Lung microvascular endothelial cell (primary cell): ENCODE data around the gene RSPO1. TPM values are rescaled to one million over a fixed set of nuclear protein-coding genes. Genes with fewer than 3 reads are reported as not detected.
"Not testable (repeated sequence)": the region's sequence is repeated elsewhere in the genome, so short reads cannot be mapped to it uniquely, and the experiment has no call there.

Experiments
- DNase-seq, 2 donors: peaks; one replicate each; pipeline versions ENCODE4 v3.0.0 to v3.0.0-alpha.2; 2010; ENCODE audit warnings: low read depth in 2 of 2
- total RNA-seq: library from RNA; depleted of rRNA; stranded (reverse); fragments of >200 nt; gene quantifications from 2 replicates; pipeline ENCODE4 v1.2.1, GENCODE V29; 2014

RSPO1 gene
- total RNA-seq, 1 donor from 2014 or later, result not detected

- no peak for DNase-seq
Measured at GRCh38 chr1:37620707-37621106, 14.0 kb downstream of the RSPO1 start.

GRCh38 chr1:37616330-37616729, 18.4 kb downstream of the RSPO1 start:
- DNase-seq, result no peak

DNA sequence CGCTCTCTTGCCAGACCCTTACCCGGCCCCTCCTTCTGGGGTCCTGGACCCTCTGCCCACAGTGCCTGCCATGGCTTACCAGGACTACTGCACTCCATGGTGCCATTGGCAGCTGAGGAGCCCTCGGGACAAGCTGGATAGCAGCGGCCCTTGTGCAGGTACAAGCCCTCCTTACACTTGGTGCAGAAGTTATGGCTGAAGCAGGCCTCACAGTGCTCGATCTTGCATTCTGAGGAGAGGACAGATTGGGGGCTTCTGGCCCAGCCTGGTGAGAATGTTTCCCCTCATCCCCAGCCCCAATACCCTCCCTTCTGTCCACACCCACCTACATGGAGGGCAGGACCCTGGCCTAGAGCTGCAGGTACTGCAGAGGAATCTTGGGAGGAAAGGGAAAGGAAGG, 20.6 kb downstream of the RSPO1 start:
- no peak for DNase-seq

DNA sequence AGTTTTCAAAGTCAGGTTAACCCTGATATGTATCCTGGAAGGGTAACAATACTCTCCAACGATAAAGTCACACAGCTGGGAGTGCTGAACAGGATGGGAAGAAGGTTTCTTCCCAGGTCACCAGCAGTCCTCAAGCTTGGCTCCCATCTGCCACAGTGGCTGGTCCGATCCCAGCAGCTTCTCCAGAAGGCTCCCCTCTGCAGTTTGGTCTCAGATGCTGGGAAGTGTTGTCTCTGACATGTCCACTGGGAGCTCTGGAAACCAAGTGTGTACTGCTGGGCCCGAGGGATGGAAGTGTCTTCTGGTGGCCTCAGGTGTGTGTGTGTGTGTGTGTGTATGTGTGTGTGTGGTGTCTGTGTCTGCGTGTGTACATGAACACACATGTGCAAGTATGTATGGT, 22.5 kb downstream of the RSPO1 start:
- no peak for DNase-seq

GRCh38 chr1:37609994-37610393, 24.7 kb downstream of the RSPO1 start:
- DNase-seq, result no peak

DNA sequence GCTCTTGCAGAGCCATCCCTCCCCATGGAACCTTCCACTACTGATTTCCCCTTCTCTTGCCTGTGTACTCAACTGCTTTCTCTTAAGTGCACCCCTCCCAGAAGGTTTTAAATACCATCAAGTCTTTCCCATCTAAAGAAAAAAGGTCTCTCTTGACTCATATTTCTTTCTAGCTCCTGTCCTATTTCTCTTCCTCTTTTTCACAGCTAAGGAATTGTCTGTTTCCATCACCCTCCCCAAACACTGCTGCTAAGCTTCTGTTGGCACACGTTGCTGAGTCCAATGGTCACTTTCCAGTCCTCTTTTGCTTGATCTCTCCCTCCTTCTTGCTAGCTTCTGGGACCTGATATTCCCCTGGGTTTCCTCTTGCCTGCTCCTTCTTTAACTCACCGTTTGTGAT, 25.7 kb downstream of the RSPO1 start:
- DNase-seq, result no peak

DNA sequence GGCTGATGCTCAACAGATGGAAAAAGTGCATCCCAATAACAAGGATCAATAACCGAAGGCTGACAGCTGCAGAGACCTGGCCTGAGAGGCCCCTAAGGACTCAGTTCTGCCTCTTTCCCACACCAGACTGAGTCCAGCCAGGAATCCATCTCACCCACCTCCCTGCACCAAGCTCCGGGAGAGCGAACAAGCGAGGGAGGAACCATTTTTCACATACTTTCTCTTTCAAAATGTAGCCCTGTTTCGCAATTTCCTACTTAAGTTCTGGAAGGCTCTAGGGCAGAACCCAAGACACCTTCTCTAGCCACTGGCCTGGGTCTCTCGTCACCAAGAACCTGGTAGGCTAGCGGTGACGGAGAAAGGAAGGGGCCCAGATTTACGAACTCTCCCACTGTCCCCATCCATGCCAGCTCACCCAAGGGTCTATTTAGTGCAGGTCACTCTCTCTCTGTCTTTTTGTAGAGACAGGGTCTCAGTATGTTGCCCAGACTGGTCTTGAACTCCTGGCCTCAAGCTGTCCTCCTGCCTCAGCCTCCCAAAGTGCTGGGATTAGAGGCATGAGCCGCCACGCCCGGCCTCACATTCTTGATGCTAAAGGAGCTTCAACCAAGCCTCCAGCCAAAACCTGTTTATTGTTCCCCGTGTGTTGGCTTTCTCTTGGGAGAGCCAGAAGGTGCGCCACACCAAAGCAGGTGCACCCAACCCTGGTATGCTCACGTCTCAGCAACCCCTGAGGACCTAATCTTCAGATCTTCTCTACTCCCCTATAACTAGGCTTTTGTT, 28.0 kb downstream of the RSPO1 start:
- DNase-seq, result no peak

DNA sequence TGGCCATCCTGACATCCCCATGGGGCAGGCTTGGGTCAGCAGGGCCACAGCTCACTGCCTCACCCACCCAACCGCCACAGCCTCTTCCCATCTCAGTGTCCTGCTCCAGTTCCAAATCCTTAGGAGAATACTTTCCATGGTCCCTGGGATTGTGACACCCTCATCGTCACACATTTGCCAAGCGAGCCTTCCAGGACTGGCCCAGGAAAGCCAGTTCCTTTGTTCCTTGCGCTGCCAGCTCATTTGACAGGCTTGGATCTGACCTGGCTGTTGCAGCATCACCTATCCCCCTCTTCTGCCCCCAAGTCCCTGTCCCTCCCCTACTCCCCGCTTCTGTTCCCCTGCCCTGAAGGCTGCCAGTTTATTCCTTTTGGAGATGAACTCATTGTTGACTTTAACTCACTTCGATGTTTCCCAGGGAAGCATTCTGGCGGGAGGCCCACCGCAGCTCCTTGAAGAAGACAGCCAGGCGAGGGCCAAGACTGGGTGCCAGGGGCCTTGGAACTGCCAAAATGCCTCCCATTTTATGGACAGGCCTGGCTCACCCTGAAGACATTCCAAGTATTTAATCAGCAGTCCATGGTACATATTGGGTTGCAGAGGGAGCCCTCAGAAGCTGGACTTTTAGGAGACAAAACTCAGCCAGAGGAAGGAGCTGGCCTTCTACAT, 28.8 kb downstream of the RSPO1 start:
- no peak for DNase-seq

DNA sequence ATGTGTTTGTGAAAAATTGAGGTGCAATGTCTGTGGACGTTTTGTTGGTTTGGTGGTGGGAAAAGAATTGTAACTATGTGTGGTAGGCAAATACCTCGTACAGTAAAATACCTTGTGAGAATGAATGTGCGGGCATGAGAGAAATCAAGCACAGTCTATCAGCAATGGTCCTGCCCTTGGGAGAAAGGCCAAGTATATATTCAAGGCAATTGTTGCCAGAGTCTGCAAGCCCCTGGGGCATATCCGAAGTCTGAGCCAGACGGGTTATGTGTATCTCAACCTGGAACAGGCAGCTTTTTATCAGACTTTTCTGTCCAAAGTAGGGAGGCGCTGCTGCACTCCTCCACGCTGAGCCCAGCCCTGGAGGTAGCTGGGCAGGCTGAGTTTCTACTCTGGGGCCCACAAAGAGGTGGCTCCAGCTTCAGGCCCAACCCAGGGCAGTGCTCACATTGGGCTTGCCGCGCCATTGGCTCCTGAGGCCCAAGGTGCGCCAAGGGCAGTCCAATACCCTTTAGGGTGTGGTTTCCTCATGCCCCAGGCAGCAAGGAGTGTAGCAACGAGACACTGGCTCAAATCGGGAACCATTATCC, 29.5 kb downstream of the RSPO1 start:
- DNase-seq, result no peak

DNA sequence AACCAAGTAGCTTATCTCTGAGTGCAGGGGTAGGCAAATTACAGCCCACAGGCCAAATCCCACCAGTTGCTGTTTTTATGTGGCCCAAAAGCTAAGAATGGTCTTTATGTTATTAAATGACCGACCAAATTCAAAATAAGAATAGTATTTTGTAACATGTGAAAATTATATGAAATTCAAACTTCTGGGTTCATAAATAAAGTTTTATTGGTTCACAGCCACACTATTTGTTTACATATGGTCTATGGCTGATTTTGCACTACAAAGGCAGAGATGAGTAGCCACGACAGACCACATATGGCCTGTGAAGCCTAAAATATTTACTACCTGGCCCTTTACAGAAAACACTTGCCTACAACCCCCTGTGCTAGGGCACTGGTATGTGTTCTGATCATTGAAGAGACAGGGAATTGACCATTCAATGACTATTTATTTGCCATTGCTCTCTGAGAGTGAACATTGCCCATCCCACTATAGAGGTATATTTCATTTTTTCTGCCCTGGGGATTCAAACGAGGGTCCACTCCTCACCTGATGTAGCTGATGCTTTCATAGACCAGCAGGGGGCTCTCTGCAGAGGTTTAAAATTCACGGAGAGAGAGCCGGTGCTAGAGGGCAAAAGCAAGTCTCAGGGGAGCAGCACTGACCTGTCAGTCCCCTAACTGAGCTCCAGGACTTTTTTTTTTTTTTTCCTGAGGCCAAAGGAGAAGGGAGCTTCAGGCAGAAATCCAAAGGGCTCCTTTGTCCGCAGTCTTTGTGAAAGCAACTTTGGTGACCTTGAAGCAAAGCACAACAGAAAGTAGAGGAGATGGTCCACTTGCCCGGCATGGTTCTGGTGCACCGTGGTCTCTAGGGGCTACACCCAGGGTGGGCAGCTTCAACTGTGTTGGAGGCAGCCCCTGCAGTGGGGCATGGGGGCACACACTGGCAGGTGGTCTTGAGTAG, 31.7 kb downstream of the RSPO1 start:
- peak; percentile 19 to 48 for DNase-seq

- no peak for DNase-seq
Measured at GRCh38 chr1:37601441-37601840, 33.3 kb downstream of the RSPO1 start.

GRCh38 chr1:37599940-37600339, 34.8 kb downstream of the RSPO1 start:
- DNase-seq, result no peak

- no peak for DNase-seq
Measured at GRCh38 chr1:37596182-37596667, 38.5 kb downstream of the RSPO1 start.

GRCh38 chr1:37595440-37596181, 39.1 kb downstream of the RSPO1 start, which contains the start of gene GNL2:
TSS of gene GNL2 (minus strand) at chr1:37595937. CDS start at chr1:37595822, 115 bp downstream.
- DNase-seq, result peak; percentile 98 to 99

DNA sequence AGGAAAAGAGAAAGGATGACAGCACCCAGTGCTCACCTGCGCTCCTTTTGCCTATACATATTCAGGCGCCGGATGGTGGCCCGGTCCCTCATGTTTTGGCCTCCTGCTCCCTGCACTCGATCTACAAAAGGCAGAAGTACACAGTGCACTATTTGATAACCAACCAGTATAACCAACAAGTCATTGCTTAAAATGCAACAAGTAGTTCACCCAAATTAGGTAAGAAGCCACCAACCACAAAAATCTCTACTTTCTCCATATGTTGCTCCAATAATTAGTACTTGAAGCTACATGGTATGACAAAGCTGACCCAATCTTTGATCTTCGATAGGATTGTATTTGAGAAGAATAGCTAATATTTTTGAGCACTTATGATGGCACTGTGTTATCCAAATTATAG, 41.0 kb downstream of the RSPO1 start:
- DNase-seq, result no peak

DNA sequence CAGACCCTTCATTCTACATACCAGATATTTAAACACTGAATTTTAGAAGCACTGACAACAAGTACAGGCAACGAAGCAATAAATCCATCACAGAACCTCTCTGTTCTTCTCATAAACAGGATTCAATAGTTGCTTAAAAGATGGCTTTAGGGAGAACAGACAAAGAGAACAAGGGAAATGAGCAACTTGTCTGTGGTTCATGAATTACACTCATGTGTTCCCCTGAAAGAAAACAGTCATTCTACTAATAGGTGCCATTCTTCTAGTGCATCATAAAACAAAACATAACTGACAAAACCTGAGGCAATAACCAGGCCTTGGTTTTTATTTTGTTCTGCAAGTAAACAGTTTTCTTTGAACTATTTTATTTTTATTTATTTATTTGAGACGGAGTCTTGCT, 45.8 kb downstream of the RSPO1 start:
- DNase-seq, result no peak

GRCh38 chr1:37584544-37584943, 50.1 kb downstream of the RSPO1 start:
- DNase-seq, result not testable (repeated sequence)

GRCh38 chr1:37575692-37576091, 59.0 kb downstream of the RSPO1 start:
- DNase-seq, result peak in 1 of 2 donors; percentile 70

GRCh38 chr1:37574834-37575480, 59.7 kb downstream of the RSPO1 start:
- peak in 1 of 2 donors; percentile 77 for DNase-seq
